Cardiac muscle cell (in vitro differentiated cells and primary cell): ENCODE data around the gene SPESP1. TPM values are rescaled to one million over a fixed set of nuclear protein-coding genes. Genes with fewer than 3 reads are reported as not detected.

Experiments
- DNase-seq, 2 donors: peaks; one replicate each; pipeline versions ENCODE4 v3.0.0 to v3.0.0-alpha.2; 2010 to 2017; ENCODE audit warnings: low read depth in 1 of 2, low spot score in 1 of 2
- H3K27ac ChIP-seq: fragments of 200-600 bp; sonication (generic); 2 replicates; pipeline ENCODE4 v1.5.1; 2016
- H3K27me3 ChIP-seq: fragments of 200-600 bp; sonication (generic); 2 replicates; pipeline ENCODE4 v1.6.0; 2016; ENCODE audit warnings: control low read depth
- H3K36me3 ChIP-seq: fragments of 200-600 bp; sonication (generic); 2 replicates; pipeline ENCODE4 v1.5.1; 2016; ENCODE audit warnings: control low read depth
- H3K4me1 ChIP-seq: fragments of 200-600 bp; sonication (generic); 2 replicates; pipeline ENCODE4 v1.8.1; 2017; ENCODE audit warnings: low read depth, mild to moderate bottlenecking, mixed run types
- H3K4me3 ChIP-seq: fragments of 200-600 bp; sonication (generic); 2 replicates; pipeline ENCODE4 v1.5.1; 2016; ENCODE audit warnings: mild to moderate bottlenecking
- H3K9me3 ChIP-seq: fragments of 200-600 bp; sonication (generic); 2 replicates; pipeline ENCODE4 v1.5.1; 2017; ENCODE audit warnings: low read depth, mild to moderate bottlenecking, control low read depth
- polyA plus RNA-seq: library from polyadenylated mRNA; unstranded; fragments of >200 nt; fragmentation: Nextera tagmentation; extraction: Ambion mirVana; gene quantifications from 2 replicates; pipeline ENCODE4 v1.2.1, GENCODE V29; 2016
- total RNA-seq: library from RNA; depleted of rRNA; stranded (reverse); fragments of >200 nt; gene quantifications from 2 replicates; pipeline ENCODE4 v1.2.3, GENCODE V29; 2016
- TF ChIP-seq, protein P1 (sequence below): IDR thresholded peaks from 2 replicates; pipeline ENCODE4 v1.5.1; 2012; ENCODE audit warnings: low read depth, mild to moderate bottlenecking, low read length

The SPESP1 gene
- total and polyA plus RNA-seq, 2 experiments from 2014 or later = not detected

DNA sequence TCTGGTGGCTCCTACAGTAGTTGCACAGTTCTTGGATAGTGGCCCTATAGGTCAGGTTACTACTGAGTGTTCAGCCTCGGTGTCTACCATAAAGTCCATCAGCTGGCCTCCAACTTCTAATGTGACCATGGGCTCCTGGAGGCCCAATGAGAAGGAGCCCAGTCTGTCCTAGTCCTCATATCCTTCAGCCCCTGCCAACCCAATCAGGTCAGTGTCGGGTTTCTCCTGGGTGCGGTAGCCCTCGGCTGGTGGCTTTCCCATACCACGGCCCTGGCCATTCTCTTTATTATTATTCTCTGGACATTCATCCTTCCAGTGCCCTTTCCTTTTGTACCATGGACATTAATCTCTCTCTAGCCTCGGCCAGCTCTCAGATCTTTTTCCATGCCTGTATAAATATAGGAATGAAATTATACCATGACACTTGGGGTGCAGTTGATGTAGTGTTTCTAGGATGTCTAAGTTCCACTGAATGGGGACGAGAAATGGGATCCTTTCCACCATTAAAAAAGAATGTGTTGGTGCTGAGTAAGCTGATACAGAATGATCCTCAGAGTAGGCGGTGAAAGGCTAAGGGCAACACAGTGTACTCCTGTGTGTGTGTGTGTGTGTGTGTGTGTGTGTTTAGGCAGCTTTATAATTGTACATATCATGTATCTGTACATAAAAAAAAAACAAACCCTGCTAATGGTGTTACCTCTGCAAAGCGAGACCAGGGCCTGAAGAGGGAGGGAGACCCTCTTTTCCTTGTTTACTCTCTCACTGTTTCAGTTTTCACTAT, 64.8 kb downstream of the SPESP1 start:
- Histone ChIP-seq H3K4me3 (no peak overlapping the region), H3K27ac (no peak overlapping the region), H3K9me3 (no peaks in the 10 kb centered on the region), H3K27me3 (no peaks in the 10 kb centered on the region), H3K4me1 (peaks cover 60% of the 10 kb centered on the region), H3K36me3 (no peaks in the 10 kb centered on the region)
- DNase-seq = no peak
- TF ChIP-seq, protein P1, sequence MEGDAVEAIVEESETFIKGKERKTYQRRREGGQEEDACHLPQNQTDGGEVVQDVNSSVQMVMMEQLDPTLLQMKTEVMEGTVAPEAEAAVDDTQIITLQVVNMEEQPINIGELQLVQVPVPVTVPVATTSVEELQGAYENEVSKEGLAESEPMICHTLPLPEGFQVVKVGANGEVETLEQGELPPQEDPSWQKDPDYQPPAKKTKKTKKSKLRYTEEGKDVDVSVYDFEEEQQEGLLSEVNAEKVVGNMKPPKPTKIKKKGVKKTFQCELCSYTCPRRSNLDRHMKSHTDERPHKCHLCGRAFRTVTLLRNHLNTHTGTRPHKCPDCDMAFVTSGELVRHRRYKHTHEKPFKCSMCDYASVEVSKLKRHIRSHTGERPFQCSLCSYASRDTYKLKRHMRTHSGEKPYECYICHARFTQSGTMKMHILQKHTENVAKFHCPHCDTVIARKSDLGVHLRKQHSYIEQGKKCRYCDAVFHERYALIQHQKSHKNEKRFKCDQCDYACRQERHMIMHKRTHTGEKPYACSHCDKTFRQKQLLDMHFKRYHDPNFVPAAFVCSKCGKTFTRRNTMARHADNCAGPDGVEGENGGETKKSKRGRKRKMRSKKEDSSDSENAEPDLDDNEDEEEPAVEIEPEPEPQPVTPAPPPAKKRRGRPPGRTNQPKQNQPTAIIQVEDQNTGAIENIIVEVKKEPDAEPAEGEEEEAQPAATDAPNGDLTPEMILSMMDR = no peak

Other genes with a start within 250 kb of the SPESP1 start
- 140 and 144 TPM in 2 replicates for gene ANP32A, start 109.6 kb upstream of the SPESP1 start, total RNA-seq
- gene ANP32A, start 109.6 kb upstream of the SPESP1 start, polyA plus RNA-seq = 278 and 318 TPM in 2 replicates
- gene NOX5, start 84.2 kb downstream of the SPESP1 start, total RNA-seq = 0.12 and 0.25 TPM in 2 replicates
- gene NOX5, start 84.2 kb downstream of the SPESP1 start, polyA plus RNA-seq = 0.39 and 1.4 TPM in 2 replicates
- 6.1 and 7.3 TPM in 2 replicates for gene GLCE, start 230.1 kb downstream of the SPESP1 start, total RNA-seq
- gene GLCE, start 230.1 kb downstream of the SPESP1 start, polyA plus RNA-seq = 5.9 and 9.3 TPM in 2 replicates